ENCODE measurements around the gene UTF1.

- no peak for TF ChIP-seq EZH2phosphoT487 (IDR thresholded peaks at IDR 0.05; ENCODE audit: borderline replicate concordance, low read depth, low read length)
- TF ChIP-seq CTCF (conservative IDR thresholded peaks at IDR 0.05; ENCODE audit: low read length): no peak
These were observed 21.6 kb downstream of the UTF1 start for GRCh38 chr10:133251388-133252222.

Data from OCI-LY7 (cell line).